Measurements from ENCODE around the gene COCH.

GRCh38 chr14:30884901-30885300, 10.5 kb downstream of the COCH start:
- TF ChIP-seq CTCF (IDR thresholded peaks at IDR 0.05): no peak
- TF ChIP-seq POLR2A (IDR thresholded peaks at IDR 0.05): no peak

Data from lower leg skin (tissue), 3 donors.